Ammon's horn (tissue), 1 donor: ENCODE results near the gene ADAP1.

Source experiments
- DNase-seq: peaks from one replicate; pipeline ENCODE4 v3.0.0-alpha.2; 2016; ENCODE audit warnings: low spot score

Gene ADAP1

GRCh38 chr7:908591-909357 lies 45.7 kb downstream of the ADAP1 start:
- DNase-seq, result peak; percentile 66

GRCh38 chr7:908159-908581 lies 46.3 kb downstream of the ADAP1 start:
- no peak for DNase-seq

GRCh38 chr7:907158-907980 lies 47.1 kb downstream of the ADAP1 start:
- no peak for DNase-seq

GRCh38 chr7:906776-907157 lies 47.7 kb downstream of the ADAP1 start:
- no peak for DNase-seq

- DNase-seq, result no peak
Observed at GRCh38 chr7:904847-905246, 49.6 kb downstream of the ADAP1 start.

GRCh38 chr7:903921-904755 lies 50.3 kb downstream of the ADAP1 start:
- DNase-seq, result no peak

GRCh38 chr7:902996-903395 lies 51.5 kb downstream of the ADAP1 start:
- DNase-seq, result no peak

GRCh38 chr7:901388-902154 lies 52.9 kb downstream of the ADAP1 start:
- DNase-seq, result peak; percentile 72

- no peak for DNase-seq
Observed at GRCh38 chr7:901041-901387, 53.5 kb downstream of the ADAP1 start.

- no peak for DNase-seq
Observed at GRCh38 chr7:900331-901040, 54.0 kb downstream of the ADAP1 start.

- DNase-seq, result no peak
Observed at GRCh38 chr7:899806-900205, 54.7 kb downstream of the ADAP1 start.

GRCh38 chr7:898855-899681 lies 55.4 kb downstream of the ADAP1 start:
- DNase-seq, result no peak

- no peak for DNase-seq
Observed at GRCh38 chr7:898460-898854, 56.0 kb downstream of the ADAP1 start.

- DNase-seq, result no peak
Observed at GRCh38 chr7:897771-898376, 56.6 kb downstream of the ADAP1 start.

GRCh38 chr7:897086-897485 lies 57.4 kb downstream of the ADAP1 start:
- DNase-seq, result no peak

GRCh38 chr7:896346-897075 lies 58.0 kb downstream of the ADAP1 start:
- DNase-seq, result no peak

GRCh38 chr7:895451-896052 lies 58.9 kb downstream of the ADAP1 start:
- DNase-seq, result no peak

- DNase-seq, result no peak
Observed at GRCh38 chr7:894927-895450, 59.5 kb downstream of the ADAP1 start.
